ENCODE measurements around the gene FANCM. TPM values are rescaled to one million over a fixed set of nuclear protein-coding genes. Genes with fewer than 3 reads are reported as not detected.

Gene FANCM
- polyA plus RNA-seq, 1 donor (not counting 4 experiments of a cell fraction or from before 2014, with no cell fraction given), result 6.0 TPM

- FAIRE-seq (no peak), DNase-seq (ENCODE audit: low read depth, low spot score) (no peak)
- H3K9me1 ChIP-seq (ENCODE audit: control insufficient read depth, extremely low read depth, insufficient read depth, low read length), result no peaks in the 10 kb centered on the region
- H3K9me3 ChIP-seq (ENCODE audit: control insufficient read depth, low read depth, low read length), result no peaks in the 10 kb centered on the region
- H3K4me2 ChIP-seq (ENCODE audit: control insufficient read depth, extremely low read depth, insufficient read depth, low read depth, low read length), result no peak overlapping the region
- H4K20me1 ChIP-seq (ENCODE audit: control insufficient read depth, extremely low read depth, insufficient read depth, low read length), result no peaks in the 10 kb centered on the region
- no peaks in the 10 kb centered on the region for H3K36me3 ChIP-seq (ENCODE audit: control insufficient read depth in 2 of 2, extremely low read depth in 1 of 2, insufficient read depth in 2 of 2, low read length in 2 of 2)
- no peak overlapping the region for H3K27ac ChIP-seq (ENCODE audit: control insufficient read depth, insufficient read depth, low read length)
- no peak overlapping the region for H3K4me3 ChIP-seq (ENCODE audit: control insufficient read depth in 2 of 3, extremely low read depth in 1 of 3, insufficient read depth in 2 of 3, low read depth in 1 of 3, low read length in 3 of 3)
- H2AFZ ChIP-seq (ENCODE audit: control insufficient read depth, low read length), result no peak overlapping the region
- no peak overlapping the region for H3K9ac ChIP-seq (ENCODE audit: control insufficient read depth, extremely low read depth, insufficient read depth, low read length)
- peaks cover 14% of the 10 kb centered on the region for H3K79me2 ChIP-seq (ENCODE audit: control insufficient read depth, insufficient read depth, low read length)
- peaks cover 9% of the 10 kb centered on the region for H3K4me1 ChIP-seq (ENCODE audit: control insufficient read depth, extremely low read depth, insufficient read depth, low read length)
- no peak for TF ChIP-seq EZH2 (IDR thresholded peaks at IDR 0.05; ENCODE audit: low read length)
- TF ChIP-seq CTCF (optimal IDR thresholded peaks at IDR 0.05 in 1 of 3, IDR thresholded peaks at IDR 0.05 in 1 of 3, conservative IDR thresholded peaks at IDR 0.05 in 1 of 3; ENCODE audit: extremely low read depth in 1 of 3, insufficient read depth in 2 of 3, low read length in 3 of 3), result no peak
- dilution Hi-C loops (cut with MboI; ENCODE audit: extremely low pct_ligation_motif_present, low sequenced_read_pairs), result no loop called here
- H3K27me3 ChIP-seq (ENCODE audit: control insufficient read depth, extremely low read depth, insufficient read depth, low read length), result no peaks in the 10 kb centered on the region
Observed at GRCh38 chr14:45144658-45145057, 8.9 kb downstream of the FANCM start.

GRCh38 chr14:45145214-45145613 lies 9.5 kb downstream of the FANCM start:
- no peak for FAIRE-seq
- no peak for TF ChIP-seq CTCF (optimal IDR thresholded peaks at IDR 0.05 in 1 of 3, IDR thresholded peaks at IDR 0.05 in 1 of 3, conservative IDR thresholded peaks at IDR 0.05 in 1 of 3; ENCODE audit: extremely low read depth in 1 of 3, insufficient read depth in 2 of 3, low read length in 3 of 3)
- peaks cover 9% of the 10 kb centered on the region for H3K79me2 ChIP-seq (ENCODE audit: control insufficient read depth, insufficient read depth, low read length)
- no peak overlapping the region for H3K4me3 ChIP-seq (ENCODE audit: control insufficient read depth in 2 of 3, extremely low read depth in 1 of 3, insufficient read depth in 2 of 3, low read depth in 1 of 3, low read length in 3 of 3)
- no peaks in the 10 kb centered on the region for H3K36me3 ChIP-seq (ENCODE audit: control insufficient read depth in 2 of 2, extremely low read depth in 1 of 2, insufficient read depth in 2 of 2, low read length in 2 of 2)
- no peaks in the 10 kb centered on the region for H3K9me3 ChIP-seq (ENCODE audit: control insufficient read depth, low read depth, low read length)
- no peak overlapping the region for H2AFZ ChIP-seq (ENCODE audit: control insufficient read depth, low read length)
- H3K27ac ChIP-seq (ENCODE audit: control insufficient read depth, insufficient read depth, low read length), result no peak overlapping the region
- no peak overlapping the region for H3K9ac ChIP-seq (ENCODE audit: control insufficient read depth, extremely low read depth, insufficient read depth, low read length)
- H3K4me2 ChIP-seq (ENCODE audit: control insufficient read depth, extremely low read depth, insufficient read depth, low read depth, low read length), result no peak overlapping the region
- H4K20me1 ChIP-seq (ENCODE audit: control insufficient read depth, extremely low read depth, insufficient read depth, low read length), result no peaks in the 10 kb centered on the region
- H3K9me1 ChIP-seq (ENCODE audit: control insufficient read depth, extremely low read depth, insufficient read depth, low read length), result no peaks in the 10 kb centered on the region
- DNase-seq (ENCODE audit: low read depth, low spot score), result no peak
- peaks cover 9% of the 10 kb centered on the region for H3K4me1 ChIP-seq (ENCODE audit: control insufficient read depth, extremely low read depth, insufficient read depth, low read length)
- dilution Hi-C loops (cut with MboI; ENCODE audit: extremely low pct_ligation_motif_present, low sequenced_read_pairs), result no loop called here
- no peaks in the 10 kb centered on the region for H3K27me3 ChIP-seq (ENCODE audit: control insufficient read depth, extremely low read depth, insufficient read depth, low read length)

All from keratinocyte (primary cell).